PFSK-1 (cell line): Measurements from ENCODE around the gene HECTD3.

ENCODE experiments used
- REST ChIP-seq, 2 experiments: IDR thresholded peaks; 2 replicates each; pipeline versions ENCODE4 v1.6.1 to v1.8.0; 2011 to 2012; ENCODE audit warnings: low read depth in 2 of 2, low read length in 2 of 2, control low read depth in 1 of 2, inconsistent platforms in 1 of 2, mild to moderate bottlenecking in 1 of 2, moderate library complexity in 1 of 2; ENCODE audit not compliant: insufficient read depth in 1 of 2
- SIN3A ChIP-seq: IDR thresholded peaks from 2 replicates; pipeline ENCODE4 v1.6.1; 2012; ENCODE audit warnings: mild to moderate bottlenecking, low read length, moderate library complexity, borderline replicate concordance; ENCODE audit not compliant: insufficient read depth

- no peak for TF ChIP-seq REST (IDR thresholded peaks at IDR 0.05; ENCODE audit: insufficient read depth in 1 of 2, low read depth in 2 of 2, low read length in 2 of 2)
- no peak for TF ChIP-seq SIN3A
These were observed 919 bp downstream of the HECTD3 start for GRCh38 chr1:45009956-45010854.
